ENCODE data around the gene PDIK1L. TPM values are rescaled to one million over a fixed set of nuclear protein-coding genes. Genes with fewer than 3 reads are reported as not detected.

PDIK1L gene
- total RNA-seq, 1 experiment from 2014 or later, result 5.6 TPM

DNA sequence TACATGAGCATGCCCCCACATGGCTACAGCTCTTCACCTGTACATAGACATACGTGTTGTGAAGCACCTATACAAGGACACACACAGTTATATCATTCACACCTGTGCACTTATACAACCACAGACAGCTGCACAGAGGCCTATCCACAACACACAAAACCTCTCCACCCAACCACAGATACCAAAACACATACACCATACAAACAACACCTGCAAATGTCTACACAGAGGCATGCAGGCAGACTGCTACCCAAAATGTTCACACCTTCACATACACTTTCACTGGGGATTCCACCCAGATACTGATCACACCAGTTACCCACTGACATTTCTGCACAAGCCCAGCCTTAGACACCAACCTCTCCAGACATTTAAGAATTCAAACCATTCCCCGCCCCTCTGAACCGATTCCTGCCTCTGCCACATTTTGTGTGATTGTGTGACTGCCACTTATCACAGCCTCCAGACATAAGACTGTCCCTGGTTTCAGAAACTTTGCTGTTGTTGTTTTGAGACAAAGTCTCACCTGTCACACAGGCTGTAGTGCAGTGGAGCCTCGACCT lies 55.2 kb downstream of the PDIK1L start:
- Histone ChIP-seq H3K23ac (ENCODE audit: insufficient read length, low read depth, low read length) (no peak overlapping the region), H2BK12ac (ENCODE audit: insufficient read length, low read depth, low read length) (no peak overlapping the region), H3K79me1 (ENCODE audit: insufficient read depth, low read depth, low read length, poor library complexity, severe bottlenecking) (peaks cover 4% of the 10 kb centered on the region), H2BK15ac (ENCODE audit: low read depth, low read length) (no peak overlapping the region), H4K8ac (replicated peaks; ENCODE audit: insufficient read length, low read depth, low read length) (no peak overlapping the region), H3K9me3 (ENCODE audit: control insufficient read depth, low read depth, low read length) (no peaks in the 10 kb centered on the region), H3K56ac (ENCODE audit: insufficient read length, low read depth, low read length) (no peak overlapping the region), H3K27me3 (ENCODE audit: insufficient read depth, low read length) (peaks cover 16% of the 10 kb centered on the region; the same call in 1 of the 2 replicates), H2AK5ac (ENCODE audit: insufficient read length, low read length) (no peak overlapping the region), H2BK5ac (ENCODE audit: insufficient read length, low read length) (no peak overlapping the region), H3T11ph (ENCODE audit: low read length) (no peak overlapping the region), H3K79me2 (ENCODE audit: insufficient read depth, low read length) (peaks cover 4% of the 10 kb centered on the region; the same call in 1 of the 2 replicates), H3K27ac (ENCODE audit: insufficient read length, low read depth, low read length) (no peak overlapping the region), H3K4ac (ENCODE audit: low read depth, low read length) (no peak overlapping the region), H2BK20ac (ENCODE audit: low read depth, low read length, poor library complexity, severe bottlenecking) (no peak overlapping the region), H4K20me1 (ENCODE audit: control insufficient read depth, insufficient read depth, insufficient read length) (no peaks in the 10 kb centered on the region), H3K18ac (ENCODE audit: insufficient read length, low read depth, low read length) (no peak overlapping the region), H3K9ac (ENCODE audit: extremely low read depth, insufficient read length, low read length) (no peak overlapping the region), H2BK120ac (ENCODE audit: low read depth, low read length, poor library complexity, severe bottlenecking) (no peak overlapping the region), H3K14ac (ENCODE audit: insufficient read depth, low read length) (no peak overlapping the region), H3K4me2 (ENCODE audit: insufficient read depth, insufficient read length, low read length) (no peak overlapping the region), H2AFZ (ENCODE audit: low read length) (no peak overlapping the region), H3K4me1 (ENCODE audit: insufficient read depth, low read length) (peaks cover 6% of the 10 kb centered on the region; the same call in 1 of the 2 replicates), H4K5ac (ENCODE audit: insufficient read length, low read depth, low read length) (no peak overlapping the region), H3K23me2 (ENCODE audit: insufficient read length, low read depth, low read length, poor library complexity, severe bottlenecking) (peaks cover 19% of the 10 kb centered on the region), H4K91ac (ENCODE audit: insufficient read length, low read depth, low read length) (no peak overlapping the region)
- DNase-seq, result no peak
- no peak overlapping the region; a peak in 1 of 7 replicates for H3K27ac Mint-ChIP-seq
- TF ChIP-seq, protein P1, sequence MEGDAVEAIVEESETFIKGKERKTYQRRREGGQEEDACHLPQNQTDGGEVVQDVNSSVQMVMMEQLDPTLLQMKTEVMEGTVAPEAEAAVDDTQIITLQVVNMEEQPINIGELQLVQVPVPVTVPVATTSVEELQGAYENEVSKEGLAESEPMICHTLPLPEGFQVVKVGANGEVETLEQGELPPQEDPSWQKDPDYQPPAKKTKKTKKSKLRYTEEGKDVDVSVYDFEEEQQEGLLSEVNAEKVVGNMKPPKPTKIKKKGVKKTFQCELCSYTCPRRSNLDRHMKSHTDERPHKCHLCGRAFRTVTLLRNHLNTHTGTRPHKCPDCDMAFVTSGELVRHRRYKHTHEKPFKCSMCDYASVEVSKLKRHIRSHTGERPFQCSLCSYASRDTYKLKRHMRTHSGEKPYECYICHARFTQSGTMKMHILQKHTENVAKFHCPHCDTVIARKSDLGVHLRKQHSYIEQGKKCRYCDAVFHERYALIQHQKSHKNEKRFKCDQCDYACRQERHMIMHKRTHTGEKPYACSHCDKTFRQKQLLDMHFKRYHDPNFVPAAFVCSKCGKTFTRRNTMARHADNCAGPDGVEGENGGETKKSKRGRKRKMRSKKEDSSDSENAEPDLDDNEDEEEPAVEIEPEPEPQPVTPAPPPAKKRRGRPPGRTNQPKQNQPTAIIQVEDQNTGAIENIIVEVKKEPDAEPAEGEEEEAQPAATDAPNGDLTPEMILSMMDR (conservative IDR thresholded peaks at IDR 0.05), result no peak
- H3K27me3 Mint-ChIP-seq (ENCODE audit: low read depth), result peaks cover 60% of the 10 kb centered on the region
- H3K9me3 Mint-ChIP-seq, result peaks cover 0 to 4% of the 10 kb centered on the region in 2 experiments; a peak in 1 of 5 replicates
- no CpG with 5 or more reads among the region's 4 CpGs for WGBS (ENCODE audit: extremely low coverage, insufficient read length, low lambda C conversion rate)
- H3K36me3 Mint-ChIP-seq (ENCODE audit: insufficient read depth in 1 of 3, low read depth in 3 of 3), result peaks cover 0 to 8% (median 7%) of the 10 kb centered on the region in 3 experiments; a peak in 3 of 7 replicates
- peak overlapping the region in 1 of 2 experiments; percentile 13; a peak in 1 of 5 replicates for H3K4me3 Mint-ChIP-seq
- H3K4me1 Mint-ChIP-seq, result peaks cover 37 to 63% of the 10 kb centered on the region in 2 experiments
